Osteoblast (primary cell): ENCODE results near the gene GATA5. TPM values are rescaled to one million over a fixed set of nuclear protein-coding genes. Genes with fewer than 3 reads are reported as not detected.

Experiments used
- DNase-seq: peaks from one replicate; pipeline ENCODE4 v3.0.0; 2011; ENCODE audit warnings: low spot score, mixed read lengths; ENCODE audit not compliant: insufficient read length; ENCODE audit errors: missing footprints
- H2AFZ ChIP-seq: 2 replicates; pipeline ENCODE4 v1.6.0; 2011; ENCODE audit warnings: mild to moderate bottlenecking, low read length
- H3K27ac ChIP-seq: 2 replicates; pipeline ENCODE4 v1.5.1; 2011; ENCODE audit warnings: mild to moderate bottlenecking, low read depth, low read length, moderate library complexity
- H3K27me3 ChIP-seq: 2 replicates; pipeline ENCODE4 v1.6.0; 2012; ENCODE audit warnings: mild to moderate bottlenecking, control low read depth, inconsistent platforms, low read length, moderate library complexity; ENCODE audit not compliant: insufficient read depth
- H3K36me3 ChIP-seq: 2 replicates; pipeline ENCODE4 v1.5.1; 2011; ENCODE audit warnings: mild to moderate bottlenecking, low read length, control low read depth, moderate library complexity; ENCODE audit not compliant: insufficient read depth
- H3K4me1 ChIP-seq: 2 replicates; pipeline ENCODE4 v1.5.1; 2011; ENCODE audit warnings: mild to moderate bottlenecking, low read length, control low read depth, moderate library complexity; ENCODE audit not compliant: insufficient read depth
- H3K4me2 ChIP-seq: 2 replicates; pipeline ENCODE4 v1.6.0; 2011; ENCODE audit warnings: mild to moderate bottlenecking, low read length; ENCODE audit not compliant: insufficient read depth
- H3K4me3 ChIP-seq: fragments of 200-600 bp; sonication (generic); 3 replicates; pipeline ENCODE4 v1.5.1; 2012; ENCODE audit warnings: mild to moderate bottlenecking, low read length, inconsistent platforms; ENCODE audit not compliant: insufficient read depth
- H3K79me2 ChIP-seq: 2 replicates; pipeline ENCODE4 v1.6.0; 2012; ENCODE audit warnings: mild to moderate bottlenecking, low read length, control low read depth, inconsistent platforms; ENCODE audit not compliant: insufficient read depth
- H3K9me3 ChIP-seq: 2 replicates; pipeline ENCODE4 v1.5.1; 2011; ENCODE audit warnings: low read depth, low read length, control low read depth
- H4K20me1 ChIP-seq: 2 replicates; pipeline ENCODE4 v1.6.0; 2012; ENCODE audit warnings: mild to moderate bottlenecking, low read length, control low read depth; ENCODE audit not compliant: insufficient read depth
- total RNA-seq: library from RNA; depleted of rRNA; stranded (reverse); fragments of >200 nt; gene quantifications from 2 replicates; pipeline ENCODE4 v1.2.3, GENCODE V29; 2012
- TF ChIP-seq, protein P1 (sequence below): IDR thresholded peaks from 2 replicates; pipeline ENCODE4 v1.5.1; 2011; ENCODE audit warnings: mild to moderate bottlenecking, low read depth, low read length, moderate library complexity; ENCODE audit errors: extremely low read depth

GATA5 gene
- total RNA-seq, 1 donor, result not detected

DNA sequence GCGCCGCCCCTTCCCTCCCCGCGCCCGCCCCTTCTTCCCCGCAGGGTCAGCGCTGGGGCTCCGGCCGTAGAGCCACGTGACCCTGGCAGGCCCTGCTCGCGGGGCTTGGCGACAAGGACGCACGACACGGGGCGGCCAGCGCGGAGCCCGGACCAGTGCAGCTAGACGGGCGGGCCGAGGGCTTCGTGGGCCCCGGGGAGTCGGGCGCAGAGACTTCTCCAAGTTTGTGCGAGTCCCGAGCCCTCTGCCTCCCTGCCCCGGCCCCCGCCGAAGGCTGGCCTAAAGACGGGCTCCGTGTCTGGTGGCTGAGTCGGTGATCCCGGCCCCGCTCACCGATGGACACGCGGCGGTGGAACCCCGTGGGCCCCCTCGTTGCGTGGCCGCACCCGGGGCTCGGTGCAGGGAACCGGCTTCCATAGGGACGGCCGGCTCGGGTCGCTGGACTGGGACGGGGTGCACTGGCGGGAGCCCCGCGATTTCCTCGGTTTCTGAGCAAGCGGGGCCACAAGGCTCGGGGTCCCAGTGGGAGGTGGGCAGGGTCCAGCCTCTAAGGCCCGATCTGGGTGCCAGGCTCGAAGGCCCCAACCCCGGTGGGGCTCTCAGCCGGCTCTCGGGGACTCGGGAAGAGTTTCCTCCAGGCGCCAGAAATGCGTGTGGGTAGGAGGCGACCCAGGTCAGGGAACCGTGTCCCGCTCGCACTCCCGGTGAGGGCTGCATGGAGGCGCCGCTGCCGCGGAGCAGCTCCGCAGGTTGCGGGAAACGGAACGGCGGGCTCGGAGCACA, 452 bp upstream of the GATA5 start:
- no peaks in the 10 kb centered on the region for H3K36me3 ChIP-seq
- no peak overlapping the region for H3K4me3 ChIP-seq

GRCh38 chr20:62475027-62475771, 596 bp downstream of the GATA5 start:
- Histone ChIP-seq H3K9me3 (no peaks in the 10 kb centered on the region), H3K79me2 (no peaks in the 10 kb centered on the region), H3K4me2 (no peak overlapping the region), H3K4me1 (no peaks in the 10 kb centered on the region), H3K27me3 (peaks cover 58% of the 10 kb centered on the region), H2AFZ (no peak overlapping the region), H3K27ac (no peak overlapping the region), H4K20me1 (no peaks in the 10 kb centered on the region), H3K4me3 (no peak overlapping the region), H3K36me3 (no peaks in the 10 kb centered on the region)
- DNase-seq, result no peak
- TF ChIP-seq, protein P1, sequence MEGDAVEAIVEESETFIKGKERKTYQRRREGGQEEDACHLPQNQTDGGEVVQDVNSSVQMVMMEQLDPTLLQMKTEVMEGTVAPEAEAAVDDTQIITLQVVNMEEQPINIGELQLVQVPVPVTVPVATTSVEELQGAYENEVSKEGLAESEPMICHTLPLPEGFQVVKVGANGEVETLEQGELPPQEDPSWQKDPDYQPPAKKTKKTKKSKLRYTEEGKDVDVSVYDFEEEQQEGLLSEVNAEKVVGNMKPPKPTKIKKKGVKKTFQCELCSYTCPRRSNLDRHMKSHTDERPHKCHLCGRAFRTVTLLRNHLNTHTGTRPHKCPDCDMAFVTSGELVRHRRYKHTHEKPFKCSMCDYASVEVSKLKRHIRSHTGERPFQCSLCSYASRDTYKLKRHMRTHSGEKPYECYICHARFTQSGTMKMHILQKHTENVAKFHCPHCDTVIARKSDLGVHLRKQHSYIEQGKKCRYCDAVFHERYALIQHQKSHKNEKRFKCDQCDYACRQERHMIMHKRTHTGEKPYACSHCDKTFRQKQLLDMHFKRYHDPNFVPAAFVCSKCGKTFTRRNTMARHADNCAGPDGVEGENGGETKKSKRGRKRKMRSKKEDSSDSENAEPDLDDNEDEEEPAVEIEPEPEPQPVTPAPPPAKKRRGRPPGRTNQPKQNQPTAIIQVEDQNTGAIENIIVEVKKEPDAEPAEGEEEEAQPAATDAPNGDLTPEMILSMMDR, result no peak

More for the DNA sequence above, 452 bp upstream of the GATA5 start:
- H3K9me3 ChIP-seq, result no peaks in the 10 kb centered on the region
- peaks cover 54% of the 10 kb centered on the region for H3K27me3 ChIP-seq
- H3K27ac ChIP-seq, result no peak overlapping the region
- no peak for DNase-seq
- no peaks in the 10 kb centered on the region for H3K4me1 ChIP-seq
- H2AFZ ChIP-seq, result no peak overlapping the region
- H3K79me2 ChIP-seq, result no peaks in the 10 kb centered on the region
- no peak overlapping the region for H3K4me2 ChIP-seq
- TF ChIP-seq, protein P1, result no peak
- H4K20me1 ChIP-seq, result no peaks in the 10 kb centered on the region

DNA sequence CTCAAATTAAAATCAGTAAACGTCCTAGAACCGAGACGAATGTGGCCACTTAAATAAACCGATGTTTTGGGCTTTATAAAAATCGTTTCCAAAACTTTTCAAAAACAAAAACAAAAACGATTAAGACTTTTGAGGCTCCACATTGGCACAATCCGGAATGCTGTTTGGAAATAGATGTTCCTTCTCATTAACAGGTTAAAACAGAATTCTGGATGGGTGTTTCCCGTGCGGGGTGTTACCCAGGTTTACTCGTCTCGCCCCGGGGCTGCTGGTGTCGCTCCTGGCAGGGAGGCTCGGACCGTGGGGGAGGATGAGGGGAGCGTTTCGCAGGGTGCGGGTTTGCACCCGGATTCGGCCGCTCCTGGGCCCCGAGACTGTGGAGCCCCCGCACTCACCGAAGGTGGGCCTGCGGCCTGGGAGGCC, 1.2 kb downstream of the GATA5 start:
- Histone ChIP-seq H3K27ac (no peak overlapping the region), H3K4me2 (no peak overlapping the region), H3K4me3 (no peak overlapping the region), H3K4me1 (no peaks in the 10 kb centered on the region), H3K9me3 (no peaks in the 10 kb centered on the region), H3K36me3 (no peaks in the 10 kb centered on the region), H3K79me2 (no peaks in the 10 kb centered on the region), H4K20me1 (no peaks in the 10 kb centered on the region), H2AFZ (no peak overlapping the region), H3K27me3 (peaks cover 61% of the 10 kb centered on the region)
- TF ChIP-seq, protein P1, result no peak
- no peak for DNase-seq
